Activated CD4-positive, alpha-beta T cell treated with anti-CD3 and anti-CD28 coated beads for 4 hours (primary cell): Measurements from ENCODE around the gene CARMIL3.

ENCODE experiments used
- DNase-seq, 2 donors: peaks; one replicate each; pipeline ENCODE4 v3.0.0-alpha.2; 2020

CARMIL3 gene

DNA sequence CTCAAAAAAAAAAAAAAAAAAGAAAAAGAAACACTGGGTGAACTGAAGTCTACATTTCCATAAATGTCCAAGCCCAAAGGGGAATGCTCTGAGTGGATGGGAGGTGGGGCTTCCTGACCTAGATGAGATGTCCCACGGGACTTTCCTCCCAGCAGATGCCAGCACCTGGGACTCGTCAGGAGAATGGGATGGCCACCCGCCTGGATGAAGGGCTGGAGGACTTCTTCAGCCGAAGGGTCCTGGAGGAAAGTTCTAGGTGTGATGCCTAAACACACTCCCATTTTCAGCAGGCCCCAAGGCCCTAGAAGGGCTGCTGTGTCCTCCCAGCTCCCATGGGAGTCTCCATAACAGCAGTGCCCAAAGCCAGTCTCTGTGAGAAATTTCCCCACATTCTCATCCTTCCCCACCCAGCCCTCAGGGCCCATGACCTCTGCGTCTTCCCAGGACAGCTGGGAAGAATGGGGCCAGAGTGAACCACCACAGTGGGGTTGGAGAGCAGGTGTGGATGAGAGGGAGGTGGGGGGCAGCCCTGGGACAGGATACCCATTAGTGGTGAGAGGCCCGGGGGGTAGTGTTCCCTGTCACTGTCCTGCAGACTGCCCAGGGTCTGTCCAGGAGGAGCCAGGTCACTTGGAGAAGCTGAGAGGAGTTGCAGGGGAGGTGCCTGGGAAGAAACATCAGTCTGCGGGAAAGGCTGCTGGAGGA is 12.4 kb downstream of the CARMIL3 start:
- no peak for DNase-seq

DNA sequence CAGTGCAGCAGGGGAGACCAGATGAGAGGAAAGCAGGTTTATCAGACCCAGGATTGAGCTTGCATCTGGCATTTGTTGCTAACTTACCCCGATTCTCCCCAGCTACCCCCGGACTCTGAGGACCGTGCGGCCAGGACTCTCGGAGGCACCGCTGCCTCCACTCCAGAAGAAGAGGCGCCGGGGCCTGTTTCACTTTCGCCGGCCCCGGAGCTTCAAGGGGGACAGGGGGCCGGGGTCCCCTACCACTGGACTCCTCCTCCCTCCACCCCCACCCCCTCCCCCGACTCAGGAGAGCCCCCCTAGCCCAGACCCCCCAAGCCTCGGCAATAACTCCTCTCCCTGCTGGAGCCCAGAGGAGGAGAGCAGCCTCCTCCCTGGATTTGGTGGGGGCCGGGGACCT is 13.0 kb downstream of the CARMIL3 start:
- no peak for DNase-seq

DNA sequence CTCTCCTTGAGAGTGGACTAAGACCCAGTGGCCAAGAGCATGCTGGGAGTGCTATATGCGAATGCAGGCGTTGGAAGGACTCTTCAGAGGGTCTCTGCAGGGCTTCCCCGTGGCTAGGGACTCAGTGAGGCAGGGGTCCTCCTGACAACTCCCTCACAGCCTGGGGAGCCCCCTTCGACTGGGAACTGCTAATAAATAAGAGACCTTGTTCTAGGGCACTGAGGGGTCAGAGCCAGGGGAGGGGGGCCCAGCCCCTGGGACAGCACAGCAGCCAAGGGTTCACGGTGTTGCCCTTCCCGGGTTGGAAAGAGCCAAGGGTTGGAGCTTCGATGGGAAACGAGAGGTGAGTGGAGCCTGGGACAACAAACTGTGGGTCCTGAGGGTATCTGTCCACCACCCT is 13.6 kb downstream of the CARMIL3 start:
- no peak for DNase-seq

DNA sequence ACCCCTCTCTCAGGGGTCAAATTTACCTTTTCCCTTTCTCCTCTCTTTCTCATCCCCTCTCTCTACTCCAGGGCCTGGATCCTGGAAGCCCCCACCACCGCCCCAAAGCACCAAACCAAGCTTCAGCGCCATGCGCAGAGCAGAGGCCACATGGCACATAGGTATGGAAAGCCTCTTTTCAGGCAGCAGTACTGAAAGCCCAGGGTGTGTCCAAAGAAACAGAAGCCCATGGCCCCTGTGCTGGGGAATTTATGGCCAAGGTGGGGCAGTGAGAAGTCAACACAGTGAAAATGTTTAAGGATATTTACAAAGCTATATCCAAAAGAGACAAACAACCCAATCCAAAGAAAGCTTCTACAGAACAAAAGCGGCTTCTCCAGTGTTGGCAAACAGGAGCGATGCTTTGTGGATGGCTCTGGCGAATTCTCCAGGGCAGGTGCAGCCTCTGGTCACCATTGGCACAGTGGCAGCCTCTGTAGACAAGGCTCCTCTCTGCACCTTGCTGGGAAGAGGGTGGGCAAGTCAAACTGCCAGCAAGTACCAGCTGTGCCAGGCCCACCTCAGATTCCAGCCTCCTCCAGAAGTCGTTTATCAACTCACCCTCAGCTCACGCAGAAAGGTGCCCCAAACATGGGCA is 14.8 kb downstream of the CARMIL3 start:
- no peak for DNase-seq

DNA sequence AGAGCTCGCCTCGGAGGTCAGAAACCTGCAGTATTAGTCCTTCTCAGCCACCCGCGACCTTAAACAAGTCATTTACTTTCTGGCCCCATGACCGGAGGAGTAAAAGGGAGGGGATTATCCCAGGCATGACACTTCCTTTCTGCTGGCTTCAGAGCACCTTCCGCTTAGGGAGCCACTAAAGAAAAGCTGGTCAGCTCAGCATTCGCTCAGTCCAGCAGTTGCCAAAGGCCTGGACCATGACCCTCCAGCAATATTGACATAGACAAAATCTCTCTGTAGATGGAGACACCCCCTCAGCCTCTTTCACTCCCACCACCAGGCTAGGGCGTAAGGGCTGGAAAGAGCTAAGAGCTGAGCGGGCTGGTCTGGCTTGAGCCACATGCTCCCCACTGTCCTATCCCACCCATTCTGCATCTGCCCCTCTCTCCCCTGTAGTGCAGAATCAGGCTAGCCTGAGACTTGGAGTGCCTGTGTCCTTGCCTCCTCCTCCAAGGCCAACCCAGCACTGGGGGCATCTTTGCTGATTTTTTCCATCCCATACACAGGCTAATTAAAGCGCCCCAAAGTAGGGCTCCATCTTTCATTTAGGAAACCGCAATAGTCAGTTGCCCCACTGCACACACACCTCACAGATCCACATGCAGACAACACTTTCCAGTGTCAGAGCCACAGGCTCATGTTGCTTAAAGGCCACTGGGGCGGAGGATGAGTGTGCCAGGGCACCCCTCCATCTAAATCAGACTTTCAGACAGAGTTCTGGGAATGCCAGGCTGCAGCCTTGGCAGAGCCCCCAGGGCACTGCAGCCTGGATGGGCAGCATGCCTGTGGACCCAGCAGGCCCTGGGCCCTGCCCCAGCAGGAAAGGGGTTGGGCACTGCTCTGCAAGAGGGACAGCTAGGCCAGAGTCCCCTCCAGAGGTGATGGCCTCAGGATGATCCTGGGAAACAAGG is 15.6 kb downstream of the CARMIL3 start:
- no peak for DNase-seq

DNA sequence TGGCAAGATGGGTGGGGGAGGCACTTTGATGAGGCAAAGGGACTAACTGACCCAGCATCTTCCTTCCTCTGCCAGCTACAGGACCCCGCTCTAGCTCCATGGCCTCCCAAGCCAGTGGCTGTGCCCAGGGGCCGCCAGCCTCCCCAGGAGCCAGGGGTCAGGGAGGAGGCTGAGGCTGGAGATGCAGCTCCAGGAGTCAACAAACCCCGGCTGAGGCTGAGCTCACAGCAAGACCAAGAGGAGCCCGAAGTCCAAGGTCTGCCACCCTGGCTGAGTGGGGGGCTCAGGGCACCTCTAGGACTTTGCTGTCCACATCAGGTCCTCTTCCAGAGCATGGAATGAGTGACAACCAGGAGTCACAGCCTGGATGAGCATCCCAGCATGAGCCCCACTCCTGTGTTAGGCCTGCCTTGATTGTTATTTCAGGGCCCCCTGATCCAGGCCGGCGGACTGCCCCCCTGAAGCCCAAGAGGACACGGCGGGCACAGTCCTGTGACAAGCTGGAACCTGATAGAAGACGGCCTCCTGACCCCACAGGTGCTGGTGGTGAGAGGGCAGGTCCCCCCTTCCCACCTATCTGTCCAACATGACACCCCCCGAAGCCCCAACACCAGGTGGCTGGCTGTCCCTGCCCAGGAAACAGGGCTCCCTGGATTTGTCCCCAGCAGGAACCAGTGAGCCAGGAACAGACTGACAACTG is 17.1 kb downstream of the CARMIL3 start:
- DNase-seq: no peak

DNA sequence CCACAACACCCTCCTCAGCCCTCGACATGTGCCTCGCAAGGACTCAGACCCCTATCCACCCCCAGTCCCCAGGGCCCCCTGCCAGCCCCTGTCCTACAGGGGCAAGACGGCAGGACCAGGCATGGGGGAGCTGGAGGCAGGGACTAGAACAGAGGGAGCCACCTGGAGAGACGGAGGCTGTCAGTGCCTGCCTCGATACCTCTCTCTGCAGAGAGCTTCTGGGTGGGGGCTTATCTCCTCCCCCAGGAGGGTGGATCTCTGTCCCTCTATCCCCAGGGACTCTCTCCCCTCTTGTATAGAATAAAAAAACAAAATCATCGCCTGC is 17.6 kb downstream of the CARMIL3 start:
- no peak for DNase-seq

DNA sequence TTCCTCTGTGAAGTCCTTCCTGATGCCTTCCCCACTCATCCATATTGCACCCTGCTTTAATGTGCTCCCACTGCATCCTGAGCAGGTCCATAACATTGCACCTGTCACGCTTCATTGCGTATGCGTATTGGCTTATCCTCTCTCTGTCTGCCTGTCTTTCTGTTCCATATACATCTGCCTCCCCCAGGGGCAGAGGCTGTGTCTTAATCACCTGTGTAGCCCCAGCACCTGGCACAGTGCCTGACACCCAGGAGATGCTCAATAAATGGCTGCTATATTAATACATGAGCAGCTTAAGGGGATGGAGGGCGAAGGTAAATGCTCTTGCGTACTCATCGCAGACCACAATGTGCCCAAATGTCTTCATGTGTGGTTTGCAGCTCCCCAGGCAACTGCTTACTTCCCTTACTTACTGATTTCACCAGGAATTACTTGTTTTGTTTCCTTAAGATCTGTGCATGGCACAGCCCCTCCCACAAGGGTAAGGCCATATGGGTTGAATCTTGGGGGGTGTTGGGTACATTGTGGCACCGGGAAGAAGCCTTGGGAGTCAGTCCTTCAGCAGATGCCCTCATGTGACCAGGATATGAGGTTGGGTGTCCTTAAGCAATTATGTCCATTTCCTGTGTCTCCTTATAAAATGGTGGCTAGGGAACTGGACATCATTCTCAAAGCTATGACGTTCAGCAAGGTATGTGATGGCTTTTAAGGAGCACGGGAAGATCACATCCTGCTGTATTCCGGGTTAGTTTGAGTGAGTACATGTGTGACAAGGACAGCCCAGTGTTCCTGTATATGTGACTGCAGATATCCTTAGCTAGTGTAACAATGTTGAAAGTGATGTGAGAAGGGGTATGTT is 18.7 kb downstream of the CARMIL3 start:
- no peak for DNase-seq

DNA sequence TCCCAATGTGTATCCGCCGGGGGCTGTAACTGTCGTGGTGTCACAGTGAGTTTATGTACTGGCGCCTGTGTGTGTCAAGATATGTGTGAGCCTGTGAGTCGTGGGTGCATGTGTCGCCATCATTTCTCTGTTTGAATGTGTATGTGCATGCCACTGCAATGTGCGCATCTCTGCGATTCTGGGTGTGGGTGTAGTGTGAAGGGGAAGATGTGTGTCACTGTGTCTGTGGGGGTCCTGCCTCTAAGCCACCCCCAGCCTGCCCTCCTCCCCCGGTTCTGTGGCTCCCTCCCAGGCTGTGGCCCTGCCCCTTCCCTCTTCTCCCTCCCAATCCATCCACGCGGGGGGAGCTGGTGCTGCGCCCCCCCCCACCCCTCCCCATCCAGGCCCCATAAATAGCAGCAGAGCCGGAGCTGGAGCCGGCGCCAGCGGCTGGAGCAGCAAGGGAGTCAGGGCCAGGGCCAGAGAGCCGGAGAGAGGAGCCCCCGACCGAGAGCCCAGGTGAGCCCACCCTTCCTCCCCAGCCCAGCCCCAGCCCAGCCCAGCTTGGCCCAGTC is 19.4 kb downstream of the CARMIL3 start, which contains the start of gene CPNE6:
CPNE6 (plus strand) TSS at position 419 of the 554 bp plus-strand sequence. CDS start 1,375 bp downstream, outside the sequence.
- no peak for DNase-seq

DNA sequence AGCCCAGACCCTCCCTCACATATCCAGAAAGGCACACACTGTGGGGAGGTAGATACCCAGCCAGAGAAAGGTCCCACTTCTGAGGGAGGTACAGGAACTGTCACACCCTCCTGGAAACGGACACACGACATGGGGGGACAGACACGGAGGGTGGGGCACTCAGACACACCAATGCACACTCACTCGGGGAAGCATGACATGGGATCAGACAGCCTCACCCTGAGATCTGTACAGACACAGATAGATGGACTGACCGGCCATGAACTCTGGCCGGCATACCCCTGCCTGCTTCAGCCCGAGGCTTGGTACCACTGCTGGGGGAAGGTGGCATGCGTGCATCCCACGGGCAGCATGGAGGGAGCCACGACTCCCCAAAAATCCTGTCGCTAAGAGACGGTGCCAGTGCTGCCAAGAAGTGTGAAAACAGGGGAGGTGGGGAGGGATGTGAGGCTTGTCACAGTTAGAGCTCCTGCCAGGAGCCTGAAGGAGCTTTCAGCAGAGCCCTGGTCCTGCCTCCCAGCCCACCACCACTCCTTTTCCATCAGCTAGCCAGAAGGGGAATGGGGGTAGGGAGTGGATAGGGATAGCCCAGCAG is 20.1 kb downstream of the CARMIL3 start:
- DNase-seq: no peak

DNA sequence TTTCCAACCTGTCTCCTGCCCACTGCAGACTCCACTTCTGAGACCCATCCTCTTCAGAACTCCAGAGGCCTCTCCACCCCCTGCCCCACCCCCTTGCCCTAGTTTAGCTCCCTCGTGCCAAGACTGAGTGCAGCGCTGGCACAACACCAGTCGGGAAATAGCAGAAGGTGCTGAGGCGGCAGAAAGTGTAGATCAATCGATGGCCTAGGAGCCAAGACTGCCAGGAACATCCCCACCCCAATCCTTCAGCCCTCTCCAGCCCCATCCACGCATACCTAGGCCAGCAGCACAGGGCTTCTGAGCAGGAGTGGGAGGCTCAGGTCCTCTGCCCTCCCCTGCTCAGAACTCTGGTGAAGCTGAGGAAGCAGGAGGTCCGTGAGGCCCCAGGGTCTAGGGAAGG is 20.6 kb downstream of the CARMIL3 start:
- DNase-seq: no peak

DNA sequence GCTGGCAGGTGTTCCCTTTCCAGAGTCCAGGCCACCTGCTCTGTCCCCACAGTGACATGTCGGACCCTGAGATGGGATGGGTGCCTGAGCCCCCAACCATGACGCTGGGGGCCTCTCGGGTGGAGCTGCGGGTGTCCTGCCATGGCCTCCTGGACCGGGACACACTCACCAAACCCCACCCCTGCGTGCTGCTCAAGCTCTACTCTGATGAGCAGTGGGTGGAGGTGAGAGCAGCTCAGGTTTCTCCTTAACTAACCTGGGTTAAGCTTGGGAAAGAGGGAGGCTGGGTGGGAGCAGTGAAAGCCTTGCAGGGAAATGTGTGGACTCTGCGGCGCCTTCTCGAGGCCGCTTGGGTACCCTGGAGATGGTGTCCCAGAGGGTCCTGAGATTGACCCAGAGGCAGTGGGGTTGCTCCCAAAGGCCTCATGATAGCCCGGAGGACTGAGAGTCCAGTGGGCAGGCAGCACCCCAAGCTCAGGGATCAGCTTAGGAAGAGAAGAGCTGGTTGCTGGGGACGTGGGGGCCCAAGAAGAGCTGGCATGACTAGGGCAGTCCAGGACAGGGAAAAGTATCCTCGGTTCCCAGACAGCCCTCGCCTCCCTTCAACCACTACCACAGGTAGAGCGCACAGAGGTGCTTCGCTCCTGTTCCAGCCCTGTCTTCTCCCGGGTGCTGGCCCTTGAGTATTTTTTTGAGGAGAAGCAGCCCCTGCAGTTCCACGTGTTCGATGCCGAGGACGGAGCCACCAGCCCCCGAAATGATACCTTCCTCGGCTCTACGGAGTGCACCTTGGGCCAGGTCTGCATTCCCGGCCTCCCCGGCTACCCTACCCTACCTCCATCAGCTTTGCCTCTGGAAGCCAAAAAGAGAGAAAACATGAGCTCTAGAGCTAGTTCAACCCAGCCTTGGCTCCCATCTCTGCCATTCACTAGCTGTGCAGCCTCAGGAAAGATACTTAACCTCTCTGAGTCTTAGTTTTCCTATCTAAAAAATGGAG is 21.4 kb downstream of the CARMIL3 start:
- DNase-seq: no peak

DNA sequence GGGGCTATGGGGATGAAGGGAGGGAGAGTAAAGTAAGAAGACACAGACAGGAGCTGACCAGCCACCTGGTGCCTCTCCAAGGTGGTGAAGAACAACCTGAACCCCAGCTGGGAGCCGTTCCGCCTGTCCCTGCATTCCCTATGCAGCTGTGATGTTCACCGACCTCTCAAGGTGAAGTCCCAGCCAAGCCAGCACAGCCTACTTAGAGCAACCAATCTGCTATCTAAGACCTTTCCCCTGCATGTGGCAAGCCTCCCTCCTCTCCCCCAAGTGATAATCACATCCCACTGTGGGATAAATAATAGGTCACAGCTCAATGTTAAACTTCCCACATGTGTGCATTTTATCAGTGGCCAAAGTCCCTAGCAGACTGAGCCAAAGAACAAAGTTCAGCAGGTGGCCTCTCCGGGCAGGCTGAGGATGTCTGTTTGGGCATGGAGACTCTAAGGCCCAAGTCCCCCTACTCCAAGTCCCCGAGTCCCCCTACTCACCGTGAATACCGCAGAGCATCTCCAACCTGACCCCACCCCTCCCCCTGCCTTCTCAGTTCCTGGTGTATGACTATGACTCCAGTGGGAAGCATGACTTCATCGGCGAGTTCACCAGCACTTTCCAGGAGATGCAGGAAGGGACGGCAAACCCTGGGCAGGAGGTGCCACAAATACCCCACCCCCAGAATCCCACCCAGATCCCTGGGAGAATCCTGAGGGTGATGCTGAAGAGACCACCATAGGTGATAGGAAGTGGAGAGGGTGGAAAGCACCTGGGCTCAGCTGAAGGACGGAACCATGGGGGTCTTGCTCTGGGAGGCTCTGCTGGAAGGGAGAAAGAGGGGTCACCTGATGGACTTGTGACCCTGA is 23.0 kb downstream of the CARMIL3 start:
- DNase-seq: no peak

DNA sequence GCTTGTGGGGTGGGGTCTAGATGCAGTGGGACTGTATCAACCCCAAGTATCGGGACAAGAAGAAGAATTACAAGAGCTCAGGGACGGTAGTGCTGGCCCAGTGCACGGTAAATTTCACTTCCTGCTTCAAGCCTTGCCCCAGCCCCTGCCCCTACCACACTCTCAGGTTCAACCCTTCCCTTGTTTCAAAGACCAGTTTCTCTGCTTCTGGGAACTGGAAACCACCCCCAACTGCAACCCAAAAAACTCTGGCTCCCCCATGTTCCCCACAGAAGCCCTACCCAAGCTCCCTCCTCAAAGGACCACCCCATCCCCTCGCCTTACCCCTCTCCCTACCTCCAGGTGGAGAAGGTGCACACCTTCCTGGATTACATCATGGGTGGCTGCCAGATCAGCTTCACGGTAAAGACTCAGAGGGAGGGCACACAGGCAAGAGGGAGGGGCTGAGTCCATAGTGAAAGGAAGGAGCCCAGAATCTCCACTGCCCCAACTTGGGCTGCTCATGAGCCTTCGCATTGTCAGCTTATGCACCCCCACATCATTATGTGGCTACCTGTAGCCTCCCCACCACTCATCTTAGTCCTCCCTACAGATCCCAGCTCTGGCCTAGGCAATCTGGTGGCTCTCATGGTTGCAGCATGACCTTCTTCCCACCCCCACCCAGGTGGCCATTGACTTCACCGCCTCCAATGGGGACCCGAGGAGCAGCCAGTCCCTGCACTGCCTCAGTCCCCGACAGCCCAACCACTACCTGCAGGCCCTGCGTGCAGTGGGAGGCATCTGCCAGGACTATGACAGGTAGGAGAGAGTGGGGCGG is 23.9 kb downstream of the CARMIL3 start:
- no peak for DNase-seq

DNA sequence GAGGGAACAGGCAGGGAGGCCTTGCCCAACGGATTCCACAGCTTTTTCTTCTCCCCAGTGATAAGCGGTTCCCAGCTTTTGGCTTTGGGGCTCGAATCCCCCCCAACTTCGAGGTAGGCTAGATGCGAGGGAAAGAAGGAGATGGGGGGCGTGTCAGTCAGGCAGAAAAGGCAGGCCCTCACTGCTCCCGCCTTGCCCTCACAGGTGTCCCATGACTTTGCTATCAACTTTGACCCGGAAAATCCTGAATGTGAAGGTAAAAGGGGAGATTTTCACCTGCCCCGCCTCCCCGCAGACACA is 24.4 kb downstream of the CARMIL3 start:
- DNase-seq: no peak

DNA sequence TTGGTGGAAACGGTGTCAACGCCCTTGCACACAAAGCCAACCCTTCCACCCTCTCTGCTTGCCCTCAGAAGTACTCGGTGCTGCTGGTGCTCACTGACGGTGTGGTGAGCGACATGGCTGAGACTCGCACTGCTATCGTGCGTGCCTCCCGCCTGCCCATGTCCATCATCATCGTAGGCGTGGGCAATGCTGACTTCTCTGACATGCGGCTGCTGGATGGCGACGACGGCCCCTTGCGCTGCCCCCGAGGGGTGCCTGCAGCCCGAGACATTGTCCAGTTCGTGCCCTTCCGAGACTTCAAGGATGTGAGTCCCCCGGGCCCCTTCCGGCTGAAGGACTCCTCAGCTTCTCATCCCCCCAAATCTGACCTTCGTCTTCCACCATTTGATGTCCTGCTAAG is 25.3 kb downstream of the CARMIL3 start:
- no peak for DNase-seq

DNA sequence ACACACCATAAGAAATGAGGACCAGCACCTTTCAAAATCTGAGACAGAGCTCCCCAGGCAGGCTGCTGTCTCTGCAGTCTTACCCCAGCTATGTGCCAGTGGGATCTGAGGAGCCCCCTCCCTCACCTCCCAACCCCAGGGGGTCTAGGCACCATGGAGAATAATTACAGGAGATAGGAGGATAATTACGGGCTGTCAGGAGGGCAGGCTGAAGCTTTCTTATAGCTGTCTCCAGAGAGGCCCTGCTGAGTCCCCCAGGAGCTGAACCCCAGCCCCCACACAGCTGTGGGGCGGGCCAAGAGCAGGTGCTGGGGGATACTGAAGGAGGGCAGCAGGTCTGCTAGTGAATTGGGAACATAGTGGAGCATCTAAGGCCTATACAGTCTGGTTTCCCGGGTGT is 26.3 kb downstream of the CARMIL3 start:
- DNase-seq: no peak

DNA sequence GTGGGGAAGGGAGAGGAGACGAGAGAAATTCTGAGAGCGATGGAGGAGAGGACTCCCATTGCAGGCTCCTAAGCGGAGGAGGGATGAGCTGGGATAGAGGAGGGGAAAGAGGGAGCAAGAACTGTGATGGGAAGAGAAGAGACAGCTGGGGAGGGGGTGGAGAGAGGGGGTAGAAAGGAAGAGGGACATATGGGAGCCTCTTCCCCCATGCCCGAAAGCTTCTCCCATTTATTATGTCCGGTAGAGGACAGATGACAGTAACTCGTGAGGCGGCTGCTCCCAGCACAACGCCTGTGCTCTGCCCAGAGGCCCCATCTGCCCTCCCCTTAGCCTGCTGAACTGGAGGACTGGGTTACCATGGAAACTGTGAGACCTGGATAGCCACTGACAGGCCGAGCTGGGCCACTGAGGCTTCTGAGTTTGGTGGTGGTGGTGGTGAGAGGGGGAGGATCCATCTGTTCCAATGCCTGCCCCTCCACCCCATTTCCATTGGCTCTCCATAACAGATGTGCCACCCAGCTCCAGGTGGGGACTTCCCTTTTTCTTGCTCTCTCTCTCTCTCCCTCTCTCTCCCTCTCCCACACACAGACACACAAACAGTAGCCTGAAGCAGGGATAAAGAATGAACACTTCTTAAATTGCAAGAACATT is 27.8 kb downstream of the CARMIL3 start:
- no peak for DNase-seq
